Gastroesophageal sphincter (tissue), 3 donors: Measurements from ENCODE around the gene PER2.

ENCODE experiments used
- EP300 ChIP-seq: sonication (generic); formaldehyde crosslinking; IDR thresholded peaks from one replicate; pipeline ENCODE4 v1.6.1; 2017; ENCODE audit warnings: antibody characterized with exemption, mild to moderate bottlenecking
- POLR2A ChIP-seq, 2 donors: fragments of 450-650 bp; IDR thresholded peaks; one replicate each; pipeline ENCODE4 v1.6.1; 2017; ENCODE audit warnings: antibody characterized with exemption in 2 of 2, mild to moderate bottlenecking in 2 of 2, moderate library complexity in 1 of 2
- POLR2AphosphoS5 ChIP-seq: sonication (generic); formaldehyde crosslinking; IDR thresholded peaks from one replicate; pipeline ENCODE4 v1.6.1; 2017; ENCODE audit warnings: antibody characterized with exemption
- TF ChIP-seq, protein P1 (sequence below), 4 experiments: fragments of 200-600 bp in 2 of 4; fragments of 450-650 bp in 2 of 4; sonication (generic) in 1 of 4; IDR thresholded peaks; one replicate each; pipeline ENCODE4 v1.5.1; 2017 to 2019; ENCODE audit warnings: antibody characterized with exemption in 4 of 4, mild to moderate bottlenecking in 2 of 4, moderate library complexity in 2 of 4

DNA sequence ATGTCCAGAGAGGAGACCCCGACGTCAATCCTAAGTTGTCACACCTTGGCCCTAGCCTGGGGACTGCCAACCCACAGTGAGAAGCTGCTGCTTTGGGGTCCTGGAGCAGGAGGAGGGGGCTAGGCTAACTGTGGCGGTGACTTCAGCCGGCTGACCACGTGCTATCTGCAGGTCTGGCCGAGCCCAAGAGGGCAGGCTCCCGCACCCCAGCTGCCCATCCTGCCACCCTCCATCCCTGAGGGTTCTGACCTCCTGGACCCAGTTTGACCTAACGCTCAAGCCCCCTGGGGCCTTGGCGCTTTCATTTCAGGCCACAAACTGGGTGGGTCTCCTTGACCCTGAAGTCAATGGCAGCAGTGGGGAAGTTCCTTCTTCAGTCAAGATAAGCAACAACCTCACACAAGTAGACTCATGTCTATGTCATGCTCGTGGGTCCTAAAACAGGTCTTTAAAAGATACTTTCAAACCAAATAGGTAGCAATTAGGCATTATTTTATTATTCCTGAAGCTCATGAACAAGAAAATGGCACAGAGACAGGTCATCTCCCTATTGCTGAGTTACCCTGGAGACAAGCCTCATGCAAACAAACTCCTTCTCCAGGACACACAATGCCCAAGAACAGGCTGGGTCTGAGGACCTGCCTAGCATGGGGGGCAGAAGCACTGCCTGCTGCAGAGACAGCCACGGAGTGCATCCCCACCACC is 50.8 kb downstream of the PER2 start:
- TF ChIP-seq, protein P1, sequence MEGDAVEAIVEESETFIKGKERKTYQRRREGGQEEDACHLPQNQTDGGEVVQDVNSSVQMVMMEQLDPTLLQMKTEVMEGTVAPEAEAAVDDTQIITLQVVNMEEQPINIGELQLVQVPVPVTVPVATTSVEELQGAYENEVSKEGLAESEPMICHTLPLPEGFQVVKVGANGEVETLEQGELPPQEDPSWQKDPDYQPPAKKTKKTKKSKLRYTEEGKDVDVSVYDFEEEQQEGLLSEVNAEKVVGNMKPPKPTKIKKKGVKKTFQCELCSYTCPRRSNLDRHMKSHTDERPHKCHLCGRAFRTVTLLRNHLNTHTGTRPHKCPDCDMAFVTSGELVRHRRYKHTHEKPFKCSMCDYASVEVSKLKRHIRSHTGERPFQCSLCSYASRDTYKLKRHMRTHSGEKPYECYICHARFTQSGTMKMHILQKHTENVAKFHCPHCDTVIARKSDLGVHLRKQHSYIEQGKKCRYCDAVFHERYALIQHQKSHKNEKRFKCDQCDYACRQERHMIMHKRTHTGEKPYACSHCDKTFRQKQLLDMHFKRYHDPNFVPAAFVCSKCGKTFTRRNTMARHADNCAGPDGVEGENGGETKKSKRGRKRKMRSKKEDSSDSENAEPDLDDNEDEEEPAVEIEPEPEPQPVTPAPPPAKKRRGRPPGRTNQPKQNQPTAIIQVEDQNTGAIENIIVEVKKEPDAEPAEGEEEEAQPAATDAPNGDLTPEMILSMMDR (IDR thresholded peaks at IDR 0.05) = no peak
- TF ChIP-seq POLR2A (IDR thresholded peaks at IDR 0.05) = no peak
- no peak for TF ChIP-seq POLR2AphosphoS5
- TF ChIP-seq EP300 = no peak
